ENCODE data around the gene KRTAP5-7.

The KRTAP5-7 gene

DNA sequence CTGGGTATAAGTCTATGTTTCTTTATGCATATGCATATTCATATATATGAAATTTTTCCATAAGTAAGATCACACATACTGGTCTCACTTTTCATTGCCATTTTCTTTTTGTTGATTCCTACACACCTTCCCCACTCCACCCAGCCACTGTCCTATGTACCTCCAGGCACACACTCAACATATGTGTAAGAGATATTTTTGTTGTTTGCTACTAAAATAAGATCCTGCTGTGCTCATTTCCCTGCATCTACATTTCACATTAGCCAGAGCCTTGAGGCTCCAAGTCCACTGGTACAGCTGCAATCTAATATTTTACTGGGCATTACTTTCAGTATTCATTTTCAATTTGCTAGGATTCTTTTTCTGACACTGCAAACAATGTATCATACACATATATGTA is 30.2 kb downstream of the KRTAP5-7 start:
- no peaks in the 10 kb centered on the region for H3K36me3 ChIP-seq (ENCODE audit: low read length)
- H3K27ac ChIP-seq (ENCODE audit: low read depth, low read length), result no peak overlapping the region
- no peaks in the 10 kb centered on the region for H3K27me3 ChIP-seq (ENCODE audit: low read length)
- H3F3A ChIP-seq (ENCODE audit: insufficient read depth), result no peaks in the 10 kb centered on the region
- no peak for TF ChIP-seq EZH2phosphoT487 (conservative IDR thresholded peaks at IDR 0.05; ENCODE audit: low read length)
- TF ChIP-seq, protein P1, sequence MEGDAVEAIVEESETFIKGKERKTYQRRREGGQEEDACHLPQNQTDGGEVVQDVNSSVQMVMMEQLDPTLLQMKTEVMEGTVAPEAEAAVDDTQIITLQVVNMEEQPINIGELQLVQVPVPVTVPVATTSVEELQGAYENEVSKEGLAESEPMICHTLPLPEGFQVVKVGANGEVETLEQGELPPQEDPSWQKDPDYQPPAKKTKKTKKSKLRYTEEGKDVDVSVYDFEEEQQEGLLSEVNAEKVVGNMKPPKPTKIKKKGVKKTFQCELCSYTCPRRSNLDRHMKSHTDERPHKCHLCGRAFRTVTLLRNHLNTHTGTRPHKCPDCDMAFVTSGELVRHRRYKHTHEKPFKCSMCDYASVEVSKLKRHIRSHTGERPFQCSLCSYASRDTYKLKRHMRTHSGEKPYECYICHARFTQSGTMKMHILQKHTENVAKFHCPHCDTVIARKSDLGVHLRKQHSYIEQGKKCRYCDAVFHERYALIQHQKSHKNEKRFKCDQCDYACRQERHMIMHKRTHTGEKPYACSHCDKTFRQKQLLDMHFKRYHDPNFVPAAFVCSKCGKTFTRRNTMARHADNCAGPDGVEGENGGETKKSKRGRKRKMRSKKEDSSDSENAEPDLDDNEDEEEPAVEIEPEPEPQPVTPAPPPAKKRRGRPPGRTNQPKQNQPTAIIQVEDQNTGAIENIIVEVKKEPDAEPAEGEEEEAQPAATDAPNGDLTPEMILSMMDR (IDR thresholded peaks at IDR 0.05; ENCODE audit: insufficient read depth, low read length, poor library complexity, severe bottlenecking), result no peak
- H3K4me3 ChIP-seq (ENCODE audit: insufficient read depth, low read length, poor library complexity, severe bottlenecking), result no peak overlapping the region
- H3K9me2 ChIP-seq (replicated peaks; ENCODE audit: insufficient read depth, low read length), result no peaks in the 10 kb centered on the region
- no peaks in the 10 kb centered on the region for H3K9me3 ChIP-seq (ENCODE audit: insufficient read depth, low read length)
- H4K20me1 ChIP-seq (ENCODE audit: low read depth, low read length), result no peaks in the 10 kb centered on the region
- H3K4me2 ChIP-seq (ENCODE audit: low read depth, low read length, poor library complexity, severe bottlenecking), result no peak overlapping the region
- no peak overlapping the region for H2AFZ ChIP-seq (ENCODE audit: low read depth, low read length, severe bottlenecking)
- H3K9ac ChIP-seq (ENCODE audit: low read length), result no peak overlapping the region
- H3K79me2 ChIP-seq (ENCODE audit: insufficient read depth, low read length), result no peaks in the 10 kb centered on the region

DNA sequence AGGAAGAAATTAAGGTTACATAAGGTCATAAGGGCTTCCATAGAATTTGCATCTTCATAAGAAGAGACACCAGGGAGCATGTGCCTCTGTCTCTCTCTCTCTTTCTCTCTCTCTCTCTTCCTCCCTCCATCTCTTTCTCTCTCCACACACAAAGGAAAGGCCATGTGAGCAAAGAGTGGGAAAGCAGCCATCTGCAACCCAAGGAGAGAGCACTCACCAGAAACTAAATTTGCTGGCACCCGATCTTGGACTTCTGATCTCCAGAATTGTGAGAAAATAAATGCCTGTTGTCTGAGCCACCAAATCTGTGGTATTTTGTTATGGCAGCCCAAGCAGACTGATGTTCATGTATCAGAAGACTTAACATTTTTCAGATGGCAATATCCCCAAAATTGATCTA is 31.9 kb downstream of the KRTAP5-7 start:
- Histone ChIP-seq H3K9me3 (ENCODE audit: insufficient read depth, low read length) (no peaks in the 10 kb centered on the region), H3F3A (ENCODE audit: insufficient read depth) (no peaks in the 10 kb centered on the region), H4K20me1 (ENCODE audit: low read depth, low read length) (no peaks in the 10 kb centered on the region), H3K27ac (ENCODE audit: low read depth, low read length) (no peak overlapping the region), H3K4me3 (ENCODE audit: insufficient read depth, low read length, poor library complexity, severe bottlenecking) (no peak overlapping the region), H3K9me2 (replicated peaks; ENCODE audit: insufficient read depth, low read length) (no peaks in the 10 kb centered on the region), H3K79me2 (ENCODE audit: insufficient read depth, low read length) (no peaks in the 10 kb centered on the region), H2AFZ (ENCODE audit: low read depth, low read length, severe bottlenecking) (no peak overlapping the region), H3K27me3 (ENCODE audit: low read length) (no peaks in the 10 kb centered on the region), H3K9ac (ENCODE audit: low read length) (no peak overlapping the region), H3K4me2 (ENCODE audit: low read depth, low read length, poor library complexity, severe bottlenecking) (no peak overlapping the region), H3K36me3 (ENCODE audit: low read length) (no peaks in the 10 kb centered on the region)
- TF ChIP-seq, protein P1 (IDR thresholded peaks at IDR 0.05; ENCODE audit: insufficient read depth, low read length, poor library complexity, severe bottlenecking), result no peak
- TF ChIP-seq EZH2phosphoT487 (conservative IDR thresholded peaks at IDR 0.05; ENCODE audit: low read length), result no peak

- no peaks in the 10 kb centered on the region for H3F3A ChIP-seq (ENCODE audit: insufficient read depth)
- H3K36me3 ChIP-seq (ENCODE audit: low read length), result no peaks in the 10 kb centered on the region
- H3K27ac ChIP-seq (ENCODE audit: low read depth, low read length), result no peak overlapping the region
- H3K9ac ChIP-seq (ENCODE audit: low read length), result no peak overlapping the region
- no peak for TF ChIP-seq EZH2phosphoT487 (conservative IDR thresholded peaks at IDR 0.05; ENCODE audit: low read length)
- TF ChIP-seq, protein P1 (IDR thresholded peaks at IDR 0.05; ENCODE audit: insufficient read depth, low read length, poor library complexity, severe bottlenecking), result no peak
- H4K20me1 ChIP-seq (ENCODE audit: low read depth, low read length), result no peaks in the 10 kb centered on the region
- no peak overlapping the region for H2AFZ ChIP-seq (ENCODE audit: low read depth, low read length, severe bottlenecking)
- no peaks in the 10 kb centered on the region for H3K79me2 ChIP-seq (ENCODE audit: insufficient read depth, low read length)
- H3K9me3 ChIP-seq (ENCODE audit: insufficient read depth, low read length), result no peaks in the 10 kb centered on the region
- H3K4me2 ChIP-seq (ENCODE audit: low read depth, low read length, poor library complexity, severe bottlenecking), result no peak overlapping the region
- no peaks in the 10 kb centered on the region for H3K9me2 ChIP-seq (replicated peaks; ENCODE audit: insufficient read depth, low read length)
- H3K27me3 ChIP-seq (ENCODE audit: low read length), result no peaks in the 10 kb centered on the region
- no peak overlapping the region for H3K4me3 ChIP-seq (ENCODE audit: insufficient read depth, low read length, poor library complexity, severe bottlenecking)
These were observed 35.1 kb downstream of the KRTAP5-7 start for GRCh38 chr11:71562120-71562519.
